ENCODE results near the gene TGFBR3L.
"Not testable (repeated sequence)": the region's sequence is repeated elsewhere in the genome, so short reads cannot be mapped to it uniquely, and the experiment has no call there.

The TGFBR3L gene

GRCh38 chr19:7881910-7882309 lies 32.7 kb upstream of the TGFBR3L start:
- DNase-seq, result no peak

DNA sequence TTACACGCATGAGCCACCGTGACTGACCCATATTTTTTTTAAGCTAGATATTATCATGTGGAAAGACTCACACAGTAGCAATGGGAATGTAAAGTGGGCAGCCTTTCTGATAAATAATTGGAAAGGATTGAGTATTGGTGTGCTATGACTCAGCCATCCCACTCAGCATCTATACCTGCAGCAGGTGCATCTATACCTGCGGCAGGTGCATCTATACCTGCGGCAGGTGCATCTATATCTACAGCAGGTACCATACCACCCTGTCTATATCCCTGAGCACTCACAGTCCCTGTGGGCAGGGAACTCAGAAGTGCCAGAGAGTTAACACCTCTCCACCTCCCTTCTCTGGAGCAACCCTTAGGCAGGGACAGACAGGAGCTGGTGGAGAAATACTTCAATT lies 31.5 kb upstream of the TGFBR3L start:
- DNase-seq, result no peak

GRCh38 chr19:7883796-7884570 lies 30.6 kb upstream of the TGFBR3L start:
- no peak for DNase-seq

GRCh38 chr19:7885818-7886217 lies 28.8 kb upstream of the TGFBR3L start:
- no peak for DNase-seq

- no peak for DNase-seq
Observed at GRCh38 chr19:7887408-7888144, 27.1 kb upstream of the TGFBR3L start.

- DNase-seq, result no peak
Observed at GRCh38 chr19:7888145-7888825, 26.3 kb upstream of the TGFBR3L start, which contains the start of gene LRRC8E. Gene LRRC8E, plus strand, starts transcription at chr19:7888510. Its CDS starts 7,094 bp downstream, at chr19:7895604.

GRCh38 chr19:7888826-7889217 lies 25.8 kb upstream of the TGFBR3L start:
- no peak for DNase-seq

GRCh38 chr19:7893362-7894101 lies 21.1 kb upstream of the TGFBR3L start:
- not testable (repeated sequence) for DNase-seq

DNA sequence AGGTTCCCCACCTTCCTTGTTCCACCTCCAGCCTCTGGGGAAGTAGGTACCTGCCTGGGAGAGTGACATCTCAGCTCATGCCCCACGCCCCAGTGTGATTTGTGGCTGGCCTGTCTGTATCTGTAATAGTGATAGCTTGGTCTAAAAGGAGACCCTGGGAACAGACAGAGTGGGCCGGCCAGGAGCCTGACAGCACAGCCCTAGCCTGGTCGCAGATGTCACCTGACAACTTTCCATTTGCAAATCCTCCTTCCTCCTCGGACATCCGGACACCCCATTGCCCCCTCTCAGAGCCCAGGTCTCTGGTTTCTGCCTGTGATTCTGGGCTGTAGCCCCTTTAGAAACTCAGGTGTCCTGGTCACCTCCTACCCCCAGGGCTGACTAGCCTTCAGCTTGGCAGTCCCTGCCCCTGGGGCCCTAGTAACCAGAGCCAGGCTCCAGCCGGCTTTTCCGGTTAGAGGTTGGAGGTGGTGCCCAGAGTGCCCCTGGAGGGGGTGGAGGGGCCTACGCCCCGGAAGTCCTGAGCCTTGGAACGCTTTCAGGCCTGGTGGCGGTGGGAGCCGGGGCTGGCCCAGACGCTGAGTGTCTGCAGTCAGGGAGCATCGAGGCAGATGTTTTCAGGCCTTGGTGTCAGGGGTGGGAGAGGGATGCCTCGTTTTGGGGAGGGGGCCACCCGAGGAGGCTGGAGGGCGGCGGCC lies 19.9 kb upstream of the TGFBR3L start:
- no peak for DNase-seq

GRCh38 chr19:7895565-7895964 lies 19.1 kb upstream of the TGFBR3L start:
- no peak for DNase-seq

- DNase-seq, result no peak
Observed at GRCh38 chr19:7897292-7897691, 17.3 kb upstream of the TGFBR3L start.

DNA sequence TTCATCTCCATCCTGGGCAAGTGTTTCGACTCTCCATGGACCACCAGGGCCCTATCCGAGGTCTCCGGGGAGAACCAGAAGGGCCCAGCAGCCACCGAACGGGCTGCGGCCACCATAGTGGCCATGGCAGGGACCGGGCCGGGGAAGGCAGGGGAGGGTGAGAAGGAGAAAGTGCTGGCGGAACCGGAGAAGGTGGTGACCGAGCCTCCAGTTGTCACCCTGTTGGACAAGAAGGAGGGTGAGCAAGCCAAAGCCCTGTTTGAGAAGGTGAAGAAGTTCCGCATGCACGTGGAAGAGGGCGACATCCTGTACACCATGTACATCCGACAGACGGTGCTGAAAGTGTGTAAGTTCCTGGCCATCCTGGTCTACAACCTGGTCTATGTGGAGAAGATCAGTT lies 15.7 kb upstream of the TGFBR3L start:
- DNase-seq, result no peak

DNA sequence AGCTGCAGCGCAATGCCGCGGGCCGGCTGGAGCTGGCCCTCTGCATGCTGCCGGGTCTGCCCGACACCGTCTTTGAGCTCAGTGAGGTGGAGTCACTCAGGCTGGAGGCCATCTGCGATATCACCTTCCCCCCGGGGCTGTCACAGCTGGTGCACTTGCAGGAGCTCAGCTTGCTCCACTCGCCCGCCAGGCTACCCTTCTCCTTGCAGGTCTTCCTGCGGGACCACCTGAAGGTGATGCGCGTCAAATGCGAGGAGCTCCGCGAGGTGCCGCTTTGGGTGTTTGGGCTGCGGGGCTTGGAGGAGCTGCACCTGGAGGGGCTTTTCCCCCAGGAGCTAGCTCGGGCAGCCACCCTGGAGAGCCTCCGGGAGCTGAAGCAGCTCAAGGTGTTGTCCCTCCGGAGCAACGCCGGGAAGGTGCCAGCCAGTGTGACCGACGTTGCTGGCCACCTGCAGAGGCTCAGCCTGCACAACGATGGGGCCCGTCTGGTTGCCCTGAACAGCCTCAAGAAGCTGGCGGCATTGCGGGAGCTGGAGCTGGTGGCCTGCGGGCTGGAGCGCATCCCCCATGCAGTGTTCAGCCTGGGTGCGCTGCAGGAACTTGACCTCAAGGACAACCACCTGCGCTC lies 14.8 kb upstream of the TGFBR3L start:
- DNase-seq, result no peak

DNA sequence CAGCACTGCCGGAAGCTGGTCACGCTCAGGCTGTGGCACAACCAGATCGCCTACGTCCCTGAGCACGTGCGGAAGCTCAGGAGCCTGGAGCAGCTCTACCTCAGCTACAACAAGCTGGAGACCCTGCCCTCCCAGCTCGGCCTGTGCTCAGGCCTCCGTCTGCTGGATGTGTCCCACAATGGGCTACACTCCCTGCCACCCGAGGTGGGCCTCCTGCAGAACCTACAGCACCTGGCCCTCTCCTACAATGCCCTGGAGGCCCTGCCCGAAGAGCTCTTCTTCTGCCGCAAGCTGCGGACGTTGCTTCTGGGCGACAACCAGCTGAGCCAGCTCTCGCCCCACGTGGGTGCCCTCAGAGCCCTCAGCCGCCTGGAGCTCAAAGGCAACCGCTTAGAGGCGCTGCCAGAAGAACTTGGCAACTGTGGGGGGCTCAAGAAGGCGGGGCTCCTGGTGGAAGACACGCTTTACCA lies 14.2 kb upstream of the TGFBR3L start:
- no peak for DNase-seq

DNA sequence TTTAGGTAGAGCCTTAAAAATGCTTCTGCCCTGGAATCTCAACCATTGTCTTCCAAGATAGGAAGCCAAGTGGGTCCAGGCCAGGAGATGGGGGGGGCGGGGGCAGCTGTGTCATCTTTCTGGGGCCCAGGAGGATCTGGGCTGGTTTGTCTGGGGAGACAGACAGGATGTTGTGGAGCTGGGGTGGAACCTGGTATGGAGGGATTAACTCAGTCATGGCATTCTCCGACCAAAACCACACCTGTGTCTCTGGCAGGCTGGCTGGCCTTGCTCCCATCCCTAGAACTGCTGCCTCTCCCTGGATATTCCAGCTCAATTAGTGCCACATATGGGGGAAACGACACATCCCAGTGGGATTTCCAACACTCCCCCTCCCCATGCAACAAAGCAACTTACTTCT lies 13.7 kb upstream of the TGFBR3L start:
- DNase-seq, result no peak

GRCh38 chr19:7901337-7901736 lies 13.3 kb upstream of the TGFBR3L start:
- no peak for DNase-seq

- DNase-seq, result peak in 1 of 2 experiments; percentile 18
Observed at GRCh38 chr19:7902796-7903243, 11.8 kb upstream of the TGFBR3L start.

DNA sequence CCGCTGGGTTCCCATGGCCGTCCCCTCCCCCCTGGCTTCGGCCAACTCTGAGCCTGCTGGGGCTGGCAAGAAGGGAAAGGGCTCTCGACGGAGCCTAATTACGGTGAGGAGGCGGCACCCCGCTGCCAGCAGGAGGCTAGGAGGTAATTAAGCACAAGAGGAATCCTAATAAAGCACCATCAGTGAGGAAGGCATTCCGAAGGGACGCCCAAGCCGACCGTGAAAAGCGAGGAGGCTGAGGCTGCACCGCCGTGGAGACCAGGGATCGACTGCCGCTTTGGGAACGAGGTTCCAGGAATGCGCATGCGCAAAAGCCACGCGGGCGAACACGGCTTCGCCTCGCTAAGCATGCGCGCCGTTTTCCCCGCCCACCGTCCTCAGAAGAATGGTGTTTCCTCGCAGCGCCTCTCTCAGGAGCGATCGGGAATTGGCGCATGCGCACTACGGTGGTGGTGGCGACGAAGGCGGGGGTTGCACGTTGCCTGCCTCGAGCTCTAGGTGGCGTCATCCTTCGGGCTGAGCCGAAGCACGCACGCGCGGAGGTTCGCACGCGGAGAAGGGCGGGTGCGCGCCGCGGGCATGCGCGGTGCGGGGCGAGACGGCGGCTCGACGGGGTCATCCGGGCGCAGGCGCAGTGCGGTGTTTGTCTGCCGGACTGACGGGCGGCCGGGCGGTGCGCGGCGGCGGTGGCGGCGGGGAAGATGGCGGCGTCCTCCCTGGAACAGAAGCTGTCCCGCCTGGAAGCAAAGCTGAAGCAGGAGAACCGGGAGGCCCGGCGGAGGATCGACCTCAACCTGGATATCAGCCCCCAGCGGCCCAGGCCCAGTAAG lies 11.2 kb upstream of the TGFBR3L start, which contains the start of gene MAP2K7:
Gene MAP2K7, plus strand, starts transcription at position 634 of the 830 bp plus-strand sequence. Its CDS starts 68 bp downstream, at position 702.
- peak; percentile 91 to 98 for DNase-seq

GRCh38 chr19:7904074-7905020 lies 10.3 kb upstream of the TGFBR3L start:
- no peak for DNase-seq

Measured in SW 1271 (cell line).